Stimulated activated CD8-positive, alpha-beta memory T cell treated with anti-CD3 and anti-CD28 coated beads, Interleukin-7, amount 100 ng/mL, for 1 hour (primary cell): ENCODE results near the gene LRP2.
"Not testable (repeated sequence)": the region's sequence is repeated elsewhere in the genome, so short reads cannot be mapped to it uniquely, and the experiment has no call there.

Experiments
- DNase-seq, 2 donors: peaks; one replicate each; pipeline ENCODE4 v3.0.0-alpha.2; 2020; ENCODE audit warnings: low read depth in 2 of 2

Gene LRP2

GRCh38 chr2:169175112-169175511 is 187.2 kb downstream of the LRP2 start:
- no peak for DNase-seq

- DNase-seq: no peak
These were observed 188.5 kb downstream of the LRP2 start for GRCh38 chr2:169173876-169174275.

- DNase-seq: no peak
These were observed 189.4 kb downstream of the LRP2 start for GRCh38 chr2:169172914-169173313.

GRCh38 chr2:169172151-169172735 is 190.1 kb downstream of the LRP2 start:
- no peak for DNase-seq

GRCh38 chr2:169165791-169166190 is 196.5 kb downstream of the LRP2 start:
- no peak for DNase-seq

GRCh38 chr2:169164311-169164710 is 198.0 kb downstream of the LRP2 start:
- no peak for DNase-seq

GRCh38 chr2:169162613-169163012 is 199.7 kb downstream of the LRP2 start:
- DNase-seq: no peak

GRCh38 chr2:169160926-169161481 is 201.3 kb downstream of the LRP2 start:
- no peak for DNase-seq

- DNase-seq: no peak
These were observed 202.6 kb downstream of the LRP2 start for GRCh38 chr2:169159686-169160085.

GRCh38 chr2:169158874-169159273 is 203.5 kb downstream of the LRP2 start:
- DNase-seq: no peak

- no peak for DNase-seq
These were observed 216.1 kb downstream of the LRP2 start for GRCh38 chr2:169146220-169146619.

- no peak for DNase-seq
These were observed 218.3 kb downstream of the LRP2 start for GRCh38 chr2:169143998-169144397.

GRCh38 chr2:169141713-169142352 is 220.5 kb downstream of the LRP2 start:
- peak; percentile 12 to 14 for DNase-seq

- no peak for DNase-seq
These were observed 222.2 kb downstream of the LRP2 start for GRCh38 chr2:169139993-169140767.

GRCh38 chr2:169139145-169139544 is 223.2 kb downstream of the LRP2 start:
- no peak for DNase-seq

GRCh38 chr2:169137924-169138323 is 224.4 kb downstream of the LRP2 start:
- no peak for DNase-seq

GRCh38 chr2:169136885-169137534 is 225.3 kb downstream of the LRP2 start:
- DNase-seq: no peak

- DNase-seq: not testable (repeated sequence)
These were observed 225.9 kb downstream of the LRP2 start for GRCh38 chr2:169136428-169136827.

- not testable (repeated sequence) for DNase-seq
These were observed 228.1 kb downstream of the LRP2 start for GRCh38 chr2:169134272-169134671.

- DNase-seq: no peak
These were observed 230.5 kb downstream of the LRP2 start for GRCh38 chr2:169131587-169132512.

GRCh38 chr2:169129703-169130243 is 232.6 kb downstream of the LRP2 start:
- DNase-seq: no peak
